OCI-LY7 (cell line): ENCODE results near the gene GNAL. TPM values are rescaled to one million over a fixed set of nuclear protein-coding genes. Genes with fewer than 3 reads are reported as not detected.

Experiments used
- BruUV-seq: library from RNA; stranded (reverse); fragments of 400-500 nt; replicated peaks from 2 replicates; lab custom pipeline; 2021; lab: Mats Ljungman, UMichigan
- CTCF ChIA-PET: fragments of 300-600 bp; sonication (Branson Sonifier 250); formaldehyde crosslinking; loops from one replicate; lab custom pipeline; 2022; ENCODE audit warnings: antibody characterized with exemption; ENCODE audit not compliant: unreplicated experiment; lab: Charles Lee
- POLR2A ChIA-PET: fragments of 300-600 bp; sonication (Branson Sonifier 250); formaldehyde crosslinking; loops from one replicate; lab custom pipeline; 2022; ENCODE audit warnings: antibody characterized with exemption; lab: Charles Lee
- DNase-seq: peaks from one replicate; pipeline ENCODE4 v3.0.0-alpha.2; 2015; ENCODE audit warnings: low spot score
- H2AFZ ChIP-seq: fragments of 200-600 bp; sonication (generic), shearing (Covaris generic); 2 replicates; pipeline ENCODE4 v1.6.1; 2014; ENCODE audit warnings: mild to moderate bottlenecking, antibody characterized with exemption, low read length, moderate library complexity
- H3K27ac ChIP-seq: fragments of 200-600 bp; sonication (generic); 2 replicates; pipeline ENCODE4 v1.5.1; 2014; ENCODE audit warnings: mixed run types, low read depth, mild to moderate bottlenecking, moderate library complexity, low read length, inconsistent platforms; ENCODE audit not compliant: poor library complexity, severe bottlenecking
- H3K36me3 ChIP-seq: fragments of 200-600 bp; sonication (generic); 2 replicates; pipeline ENCODE4 v1.6.1; 2014; ENCODE audit warnings: mild to moderate bottlenecking, antibody characterized with exemption, low read length, moderate library complexity, mixed read lengths; ENCODE audit not compliant: insufficient read depth
- H3K4me1 ChIP-seq: fragments of 200-600 bp; sonication (generic); 2 replicates; pipeline ENCODE4 v1.5.1; 2014; ENCODE audit warnings: mild to moderate bottlenecking, low read length; ENCODE audit not compliant: insufficient read depth, poor library complexity, severe bottlenecking
- H3K4me2 ChIP-seq: fragments of 200-600 bp; sonication (generic); 2 replicates; pipeline ENCODE4 v1.6.1; 2014; ENCODE audit warnings: mild to moderate bottlenecking, low read length
- H3K4me3 ChIP-seq: fragments of 200-600 bp; sonication (generic); 2 replicates; pipeline ENCODE4 v1.5.1; 2014; ENCODE audit warnings: mild to moderate bottlenecking, low read depth, low read length; ENCODE audit not compliant: poor library complexity, severe bottlenecking
- H3K79me2 ChIP-seq: fragments of 200-600 bp; sonication (generic); 2 replicates; pipeline ENCODE4 v1.6.1; 2016; ENCODE audit warnings: low read depth, mild to moderate bottlenecking, low read length, moderate library complexity, mixed read lengths; ENCODE audit not compliant: insufficient read depth
- H3K9me2 ChIP-seq: fragments of 200-600 bp; sonication (generic); 2 replicates; pipeline ENCODE4 v1.6.1; 2016; ENCODE audit warnings: mild to moderate bottlenecking, low read length, mixed read lengths; ENCODE audit not compliant: insufficient read depth
- H3K9me3 ChIP-seq: fragments of 200-600 bp; sonication (generic); 2 replicates; pipeline ENCODE4 v1.6.1; 2014; ENCODE audit warnings: mild to moderate bottlenecking, mixed run types, low read length, mixed read lengths
- H4K20me1 ChIP-seq: fragments of 200-600 bp; sonication (generic); 2 replicates; pipeline ENCODE4 v1.6.1; 2014; ENCODE audit warnings: mild to moderate bottlenecking, antibody characterized with exemption, low read length, moderate library complexity, mixed read lengths; ENCODE audit not compliant: insufficient read depth
- EZH2phosphoT487 ChIP-seq: fragments of 200-600 bp; sonication (generic); IDR thresholded peaks from 2 replicates; pipeline ENCODE4 v1.6.1; 2018; ENCODE audit warnings: low read depth, borderline replicate concordance, mild to moderate bottlenecking, mixed run types, antibody characterized with exemption, low read length, moderate library complexity, mixed read lengths
- intact Hi-C: fragments of 100-400 bp; cut with micrococcal nuclease; formaldehyde crosslinking; loops from one replicate; pipeline ENCODE4 v1.10.0; 2022; ENCODE audit not compliant: unreplicated experiment
- total RNA-seq, 2 experiments: library from RNA; depleted of rRNA in 1 of 2; stranded (reverse); fragments of >200 nt in 1 of 2; shearing (Covaris generic) in 1 of 2; gene quantifications; 2 replicates each; pipeline ENCODE4 v1.2.3, GENCODE V29; 2014 to 2022
- TF ChIP-seq, protein P1 (sequence below): fragments of 200-600 bp; sonication (generic); conservative IDR thresholded peaks from 2 replicates; pipeline ENCODE4 v1.5.1; 2014; ENCODE audit warnings: mild to moderate bottlenecking, antibody characterized with exemption, low read length, moderate library complexity, mixed read lengths

GNAL gene
- total RNA-seq, 2 experiments from 2014 or later: 0.03 to 0.25 TPM

DNA sequence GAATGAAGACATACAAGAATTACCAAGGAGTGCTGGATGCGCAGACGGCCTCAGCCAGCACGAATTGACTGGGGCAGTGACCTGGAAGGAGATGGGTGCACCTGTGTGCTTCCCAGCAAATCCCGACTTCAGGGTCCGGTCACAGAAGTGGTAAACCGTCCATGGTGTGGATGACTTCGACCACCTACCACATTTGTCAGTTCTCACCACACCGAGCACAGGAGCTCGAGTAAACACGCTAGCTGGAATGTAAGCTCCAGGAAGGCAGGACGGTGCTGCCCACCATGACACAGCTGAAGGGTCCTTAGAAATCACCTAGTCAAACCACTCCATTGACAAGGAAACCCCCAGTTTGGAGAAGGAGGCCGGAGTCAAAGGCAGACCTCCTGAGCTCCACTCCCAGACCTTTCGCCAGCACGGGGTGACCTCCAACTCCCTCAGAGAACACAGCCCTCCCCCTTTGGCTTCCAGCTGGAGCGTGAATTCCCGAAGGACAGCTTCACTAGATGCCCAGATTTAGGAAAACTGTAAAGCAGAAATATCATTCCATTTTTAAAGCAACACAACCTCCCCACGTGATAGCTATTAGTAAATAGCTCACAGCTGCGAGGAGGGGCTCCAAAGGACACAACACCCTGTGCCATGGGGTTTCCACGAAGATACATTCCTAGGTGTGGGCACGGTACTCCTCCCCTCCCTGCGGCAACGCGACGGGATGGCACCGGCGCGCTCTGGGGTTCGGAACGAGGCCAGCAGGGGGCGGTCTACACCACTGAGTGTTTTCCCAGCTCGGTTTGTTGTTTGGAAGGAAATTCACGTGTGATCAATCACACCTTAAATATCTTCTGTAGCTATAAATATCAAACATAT lies 34.1 kb upstream of the GNAL start:
- Histone ChIP-seq H3K79me2 (no peaks in the 10 kb centered on the region), H3K4me3 (no peak overlapping the region), H4K20me1 (no peaks in the 10 kb centered on the region), H3K36me3 (no peaks in the 10 kb centered on the region), H3K4me2 (no peak overlapping the region), H3K9me3 (no peaks in the 10 kb centered on the region), H3K27ac (no peak overlapping the region), H3K9me2 (no peaks in the 10 kb centered on the region), H3K4me1 (no peaks in the 10 kb centered on the region), H2AFZ (no peak overlapping the region)
- CTCF ChIA-PET: interaction anchor here (0.9 to 1.4 kb wide), 4 partner anchors 66 to 384 kb away, joined by 3 to 7 read pairs (median 4); no protein-coding TSS in a partner anchor
- BruUV-seq: no TSS peak
- no peak for TF ChIP-seq EZH2phosphoT487
- TF ChIP-seq, protein P1, sequence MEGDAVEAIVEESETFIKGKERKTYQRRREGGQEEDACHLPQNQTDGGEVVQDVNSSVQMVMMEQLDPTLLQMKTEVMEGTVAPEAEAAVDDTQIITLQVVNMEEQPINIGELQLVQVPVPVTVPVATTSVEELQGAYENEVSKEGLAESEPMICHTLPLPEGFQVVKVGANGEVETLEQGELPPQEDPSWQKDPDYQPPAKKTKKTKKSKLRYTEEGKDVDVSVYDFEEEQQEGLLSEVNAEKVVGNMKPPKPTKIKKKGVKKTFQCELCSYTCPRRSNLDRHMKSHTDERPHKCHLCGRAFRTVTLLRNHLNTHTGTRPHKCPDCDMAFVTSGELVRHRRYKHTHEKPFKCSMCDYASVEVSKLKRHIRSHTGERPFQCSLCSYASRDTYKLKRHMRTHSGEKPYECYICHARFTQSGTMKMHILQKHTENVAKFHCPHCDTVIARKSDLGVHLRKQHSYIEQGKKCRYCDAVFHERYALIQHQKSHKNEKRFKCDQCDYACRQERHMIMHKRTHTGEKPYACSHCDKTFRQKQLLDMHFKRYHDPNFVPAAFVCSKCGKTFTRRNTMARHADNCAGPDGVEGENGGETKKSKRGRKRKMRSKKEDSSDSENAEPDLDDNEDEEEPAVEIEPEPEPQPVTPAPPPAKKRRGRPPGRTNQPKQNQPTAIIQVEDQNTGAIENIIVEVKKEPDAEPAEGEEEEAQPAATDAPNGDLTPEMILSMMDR: peak; percentile 91
- intact Hi-C loops: loop anchor here (1.0 to 5.0 kb wide), 3 partner anchors 73 to 582 kb away; no protein-coding TSS in a partner anchor
- POLR2A ChIA-PET: interaction anchor here (0.9 kb wide), 1 partner anchor 11 kb away, joined by 3 read pairs; no protein-coding TSS in a partner anchor
- DNase-seq: peak; percentile 53

DNA sequence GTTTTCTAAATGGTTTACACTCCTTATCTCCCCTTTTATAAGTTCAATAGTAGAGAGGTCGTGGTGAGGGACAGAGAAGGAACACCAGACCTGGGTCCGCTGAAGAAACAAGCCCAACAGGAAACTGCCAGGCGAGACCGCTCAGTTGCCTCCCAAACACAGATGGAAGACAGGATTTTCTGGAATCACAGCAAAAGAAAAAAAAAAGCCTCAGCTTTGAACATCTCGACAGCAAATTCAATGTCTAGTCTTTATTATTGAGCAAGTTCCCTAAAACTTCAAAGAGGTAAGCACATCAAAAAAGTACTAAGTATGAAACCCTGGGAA lies 33.5 kb upstream of the GNAL start:
- H3K4me1 ChIP-seq: no peaks in the 10 kb centered on the region
- ChIA-PET CTCF (interaction anchor here (1.1 to 1.4 kb wide), 3 partner anchors 73 to 383 kb away, joined by 3 to 7 read pairs (median 4); no protein-coding TSS in a partner anchor), POLR2A (interaction anchor here (0.9 kb wide), 1 partner anchor 10 kb away, joined by 3 read pairs; no protein-coding TSS in a partner anchor)
- no peaks in the 10 kb centered on the region for H3K79me2 ChIP-seq
- intact Hi-C loops: loop anchor here (1.0 to 5.0 kb wide), 3 partner anchors 73 to 582 kb away; no protein-coding TSS in a partner anchor
- H3K9me2 ChIP-seq: no peaks in the 10 kb centered on the region
- no TSS peak for BruUV-seq
- no peak overlapping the region for H3K27ac ChIP-seq
- no peaks in the 10 kb centered on the region for H3K36me3 ChIP-seq
- TF ChIP-seq EZH2phosphoT487: no peak
- TF ChIP-seq, protein P1: peak; percentile 51; the same call in 1 of the 2 replicates
- H3K4me2 ChIP-seq: no peak overlapping the region
- no peaks in the 10 kb centered on the region for H3K9me3 ChIP-seq
- H2AFZ ChIP-seq: no peak overlapping the region
- H3K4me3 ChIP-seq: no peak overlapping the region
- H4K20me1 ChIP-seq: no peaks in the 10 kb centered on the region
- no peak for DNase-seq
